ENCODE results near the gene DNAI2. TPM values are rescaled to one million over a fixed set of nuclear protein-coding genes. Genes with fewer than 3 reads are reported as not detected.

DNAI2 gene
- total and polyA plus RNA-seq, 8 donors, result 0.77 to 6.6 (median 4.1) TPM; not detected in 1

- DNase-seq (no peak), ATAC-seq (no peak)
- intact Hi-C loops (cut with DNase I), result no loop called here
- Histone ChIP-seq H3K9me3 (no peaks in the 10 kb centered on the region), H3K27ac (no peak overlapping the region), H3K36me3 (no peaks in the 10 kb centered on the region), H3K4me1 (no peaks in the 10 kb centered on the region), H3K4me3 (no peak overlapping the region), H3K27me3 (peaks cover 0 to 70% of the 10 kb centered on the region in 2 donors)
- no peak for TF ChIP-seq CTCF (IDR thresholded peaks at IDR 0.05)
These were observed 65.6 kb downstream of the DNAI2 start for GRCh38 chr17:74339537-74340195.

- H3K27ac ChIP-seq, result no peak overlapping the region
- intact Hi-C loops (cut with DNase I), result no loop called here
- TF ChIP-seq CTCF (IDR thresholded peaks at IDR 0.05), result no peak
- peaks cover 0 to 74% of the 10 kb centered on the region in 2 donors for H3K27me3 ChIP-seq
- DNase-seq (no peak), ATAC-seq (no peak)
- H3K4me1 ChIP-seq, result no peaks in the 10 kb centered on the region
- no peak overlapping the region for H3K4me3 ChIP-seq
- no peaks in the 10 kb centered on the region for H3K36me3 ChIP-seq
- no peaks in the 10 kb centered on the region for H3K9me3 ChIP-seq
These were observed 66.5 kb downstream of the DNAI2 start for GRCh38 chr17:74340470-74341023.

GRCh38 chr17:74342224-74342623, 68.2 kb downstream of the DNAI2 start:
- no peaks in the 10 kb centered on the region for H3K4me1 ChIP-seq
- ATAC-seq (no peak), DNase-seq (no peak)
- intact Hi-C loops (cut with DNase I), result no loop called here
- H3K27me3 ChIP-seq, result peaks cover 0 to 78% of the 10 kb centered on the region in 2 donors
- no peak overlapping the region for H3K4me3 ChIP-seq
- H3K27ac ChIP-seq, result no peak overlapping the region
- H3K9me3 ChIP-seq, result no peaks in the 10 kb centered on the region
- no peak for TF ChIP-seq CTCF (IDR thresholded peaks at IDR 0.05)
- H3K36me3 ChIP-seq, result no peaks in the 10 kb centered on the region

GRCh38 chr17:74343121-74343520, 69.1 kb downstream of the DNAI2 start:
- peaks cover 0 to 74% of the 10 kb centered on the region in 2 donors for H3K27me3 ChIP-seq
- DNase-seq (no peak), ATAC-seq (no peak)
- intact Hi-C loops (cut with DNase I), result no loop called here
- H3K4me3 ChIP-seq, result no peak overlapping the region
- no peak overlapping the region for H3K27ac ChIP-seq
- H3K4me1 ChIP-seq, result no peaks in the 10 kb centered on the region
- no peaks in the 10 kb centered on the region for H3K36me3 ChIP-seq
- H3K9me3 ChIP-seq, result no peaks in the 10 kb centered on the region
- no peak for TF ChIP-seq CTCF (IDR thresholded peaks at IDR 0.05)

- Histone ChIP-seq H3K9me3 (no peaks in the 10 kb centered on the region), H3K4me1 (no peaks in the 10 kb centered on the region), H3K4me3 (no peak overlapping the region), H3K27me3 (peaks cover 0 to 73% of the 10 kb centered on the region in 2 donors), H3K36me3 (no peaks in the 10 kb centered on the region), H3K27ac (no peak overlapping the region)
- TF ChIP-seq CTCF (IDR thresholded peaks at IDR 0.05), result no peak
- DNase-seq (no peak), ATAC-seq (no peak)
- intact Hi-C loops (cut with DNase I), result no loop called here
These were observed 69.7 kb downstream of the DNAI2 start for GRCh38 chr17:74343526-74344284.
